Smooth muscle cell (in vitro differentiated cells): ENCODE data around the gene PSMD9. TPM values are rescaled to one million over a fixed set of nuclear protein-coding genes. Genes with fewer than 3 reads are reported as not detected.

Experiments
- DNase-seq: peaks from one replicate; lab custom pipeline; 2025; ENCODE audit not compliant: unreplicated experiment; lab: John Stamatoyannopoulos, UW
- H2AFZ ChIP-seq: fragments of 200-600 bp; sonication (generic); 2 replicates; pipeline ENCODE4 v1.6.0; 2016; ENCODE audit warnings: antibody characterized with exemption, low read depth, mild to moderate bottlenecking
- H3F3A ChIP-seq: fragments of 200-600 bp; sonication (generic); 2 replicates; pipeline ENCODE4 v1.6.0; 2017; ENCODE audit warnings: antibody characterized with exemption, low read depth
- H3K27ac ChIP-seq: fragments of 200-600 bp; sonication (generic); 2 replicates; pipeline ENCODE4 v1.5.1; 2016; ENCODE audit warnings: low read depth, mild to moderate bottlenecking
- H3K27me3 ChIP-seq: fragments of 200-600 bp; sonication (generic); 2 replicates; pipeline ENCODE4 v1.6.1; 2016; ENCODE audit warnings: low read depth, mild to moderate bottlenecking
- H3K36me3 ChIP-seq: fragments of 200-600 bp; sonication (generic); 2 replicates; pipeline ENCODE4 v1.5.1; 2016; ENCODE audit warnings: low read depth
- H3K4me1 ChIP-seq: fragments of 200-600 bp; sonication (generic); 2 replicates; pipeline ENCODE4 v1.5.1; 2016; ENCODE audit warnings: low read depth
- H3K4me2 ChIP-seq: fragments of 200-600 bp; sonication (generic); 2 replicates; pipeline ENCODE4 v1.6.0; 2016; ENCODE audit warnings: mild to moderate bottlenecking
- H3K4me3 ChIP-seq: fragments of 200-600 bp; sonication (generic); 2 replicates; pipeline ENCODE4 v1.5.1; 2016; ENCODE audit warnings: mild to moderate bottlenecking
- H3K79me2 ChIP-seq: fragments of 200-600 bp; sonication (generic); 2 replicates; pipeline ENCODE4 v1.6.0; 2016; ENCODE audit warnings: low read depth, mild to moderate bottlenecking
- H3K9ac ChIP-seq: fragments of 200-600 bp; sonication (generic); 2 replicates; pipeline ENCODE4 v1.6.0; 2016; ENCODE audit warnings: low read depth
- H3K9me3 ChIP-seq: fragments of 200-600 bp; sonication (generic); replicated peaks from 2 replicates; pipeline ENCODE4 v1.5.1; 2016; ENCODE audit warnings: low read depth
- H4K20me1 ChIP-seq: fragments of 200-600 bp; sonication (generic); 2 replicates; pipeline ENCODE4 v1.6.0; 2016; ENCODE audit warnings: low read depth
- WGBS: methylation state at CpG from one replicate; pipeline ENCODE4 v1.1.7; 2016; ENCODE audit warnings: low lambda C conversion rate; 5-methylcytosine and 5-hydroxymethylcytosine counted together
- polyA plus RNA-seq: library from polyadenylated mRNA; unstranded; fragments of >200 nt; fragmentation: Nextera tagmentation; extraction: Ambion mirVana; gene quantifications from 2 replicates; pipeline ENCODE4 v1.2.1, GENCODE V29; 2016
- total RNA-seq: library from RNA; depleted of rRNA; stranded (reverse); fragments of >200 nt; gene quantifications from 2 replicates; pipeline ENCODE4 v1.2.3, GENCODE V29; 2014
- TF ChIP-seq, protein P1 (sequence below): fragments of 200-600 bp; sonication (generic); IDR thresholded peaks from 2 replicates; pipeline ENCODE4 v1.5.1; 2017; ENCODE audit warnings: borderline replicate concordance, mild to moderate bottlenecking, antibody characterized with exemption; ENCODE audit not compliant: insufficient read depth, poor library complexity, severe bottlenecking

Gene PSMD9
- total and polyA plus RNA-seq, 2 experiments from 2014 or later: 33.9 to 87.7 TPM

- H3K9me3 ChIP-seq: no peaks in the 10 kb centered on the region
- H3K27me3 ChIP-seq: no peaks in the 10 kb centered on the region
- no peak overlapping the region for H2AFZ ChIP-seq
- H4K20me1 ChIP-seq: no peaks in the 10 kb centered on the region
- WGBS: 90% methylated on average over 4 of the region's 4 CpGs
- H3K4me3 ChIP-seq: no peak overlapping the region
- TF ChIP-seq, protein P1, sequence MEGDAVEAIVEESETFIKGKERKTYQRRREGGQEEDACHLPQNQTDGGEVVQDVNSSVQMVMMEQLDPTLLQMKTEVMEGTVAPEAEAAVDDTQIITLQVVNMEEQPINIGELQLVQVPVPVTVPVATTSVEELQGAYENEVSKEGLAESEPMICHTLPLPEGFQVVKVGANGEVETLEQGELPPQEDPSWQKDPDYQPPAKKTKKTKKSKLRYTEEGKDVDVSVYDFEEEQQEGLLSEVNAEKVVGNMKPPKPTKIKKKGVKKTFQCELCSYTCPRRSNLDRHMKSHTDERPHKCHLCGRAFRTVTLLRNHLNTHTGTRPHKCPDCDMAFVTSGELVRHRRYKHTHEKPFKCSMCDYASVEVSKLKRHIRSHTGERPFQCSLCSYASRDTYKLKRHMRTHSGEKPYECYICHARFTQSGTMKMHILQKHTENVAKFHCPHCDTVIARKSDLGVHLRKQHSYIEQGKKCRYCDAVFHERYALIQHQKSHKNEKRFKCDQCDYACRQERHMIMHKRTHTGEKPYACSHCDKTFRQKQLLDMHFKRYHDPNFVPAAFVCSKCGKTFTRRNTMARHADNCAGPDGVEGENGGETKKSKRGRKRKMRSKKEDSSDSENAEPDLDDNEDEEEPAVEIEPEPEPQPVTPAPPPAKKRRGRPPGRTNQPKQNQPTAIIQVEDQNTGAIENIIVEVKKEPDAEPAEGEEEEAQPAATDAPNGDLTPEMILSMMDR: no peak
- no peaks in the 10 kb centered on the region for H3K36me3 ChIP-seq
- no peaks in the 10 kb centered on the region for H3K4me1 ChIP-seq
- no peaks in the 10 kb centered on the region for H3K79me2 ChIP-seq
- H3F3A ChIP-seq: no peaks in the 10 kb centered on the region
- H3K4me2 ChIP-seq: no peak overlapping the region
- no peak overlapping the region for H3K27ac ChIP-seq
- H3K9ac ChIP-seq: no peak overlapping the region
- DNase-seq: no peak
Measured at GRCh38 chr12:121939992-121940766, 51.6 kb downstream of the PSMD9 start.

GRCh38 chr12:121942145-121942718, 53.6 kb downstream of the PSMD9 start:
- TF ChIP-seq, protein P1: no peak
- H3K9me3 ChIP-seq: no peaks in the 10 kb centered on the region
- H3K9ac ChIP-seq: peak overlapping the region; percentile 60
- H2AFZ ChIP-seq: no peak overlapping the region
- no peak for DNase-seq
- no peaks in the 10 kb centered on the region for H3F3A ChIP-seq
- no peak overlapping the region for H3K4me3 ChIP-seq
- H3K36me3 ChIP-seq: no peaks in the 10 kb centered on the region
- 78% methylated on average over 15 of the region's 15 CpGs for WGBS
- peak overlapping the region; percentile 21 for H3K4me2 ChIP-seq
- H3K79me2 ChIP-seq: no peaks in the 10 kb centered on the region
- H3K4me1 ChIP-seq: no peaks in the 10 kb centered on the region
- H3K27ac ChIP-seq: peak overlapping the region; percentile 87
- no peaks in the 10 kb centered on the region for H4K20me1 ChIP-seq
- no peaks in the 10 kb centered on the region for H3K27me3 ChIP-seq

- no peak overlapping the region for H3K27ac ChIP-seq
- H3F3A ChIP-seq: no peaks in the 10 kb centered on the region
- H3K9ac ChIP-seq: no peak overlapping the region
- TF ChIP-seq, protein P1: no peak
- no peak for DNase-seq
- no peak overlapping the region for H2AFZ ChIP-seq
- no peaks in the 10 kb centered on the region for H3K27me3 ChIP-seq
- no peak overlapping the region for H3K4me2 ChIP-seq
- no peaks in the 10 kb centered on the region for H3K79me2 ChIP-seq
- peaks cover under 1% of the 10 kb centered on the region for H3K4me1 ChIP-seq
- no peak overlapping the region for H3K4me3 ChIP-seq
- no peaks in the 10 kb centered on the region for H3K36me3 ChIP-seq
- no peaks in the 10 kb centered on the region for H4K20me1 ChIP-seq
- H3K9me3 ChIP-seq: no peaks in the 10 kb centered on the region
Measured at GRCh38 chr12:121943926-121944325, 55.3 kb downstream of the PSMD9 start.
